ENCODE results near the gene LTBP4.

Gene LTBP4

GRCh38 chr19:40594255-40594654 lies 6.9 kb upstream of the LTBP4 start:
- H3K36me3 Mint-ChIP-seq (ENCODE audit: insufficient read depth), result peaks cover 12% of the 10 kb centered on the region
- peak overlapping the region; percentile 28 to 44 for H3K4me3 Mint-ChIP-seq
- no peak for DNase-seq
- peaks cover 21 to 27% of the 10 kb centered on the region in 2 donors for H3K4me1 Mint-ChIP-seq (ENCODE audit: low read depth in 2 of 2)
- no peak for ATAC-seq (replicated peaks)
- H3K9me3 Mint-ChIP-seq, result no peaks in the 10 kb centered on the region
- H3K27ac Mint-ChIP-seq, result peak overlapping the region; percentile 44 to 77
- peaks cover 8 to 31% of the 10 kb centered on the region in 2 donors for H3K27me3 Mint-ChIP-seq

GRCh38 chr19:40594657-40595091 lies 6.5 kb upstream of the LTBP4 start:
- no peak for ATAC-seq (replicated peaks)
- H3K9me3 Mint-ChIP-seq, result no peaks in the 10 kb centered on the region
- H3K27me3 Mint-ChIP-seq, result peaks cover 12 to 35% of the 10 kb centered on the region in 2 donors
- no peak for DNase-seq
- H3K27ac Mint-ChIP-seq, result peak overlapping the region; percentile 44 to 77
- peaks cover 23 to 26% of the 10 kb centered on the region in 2 donors for H3K4me1 Mint-ChIP-seq (ENCODE audit: low read depth in 2 of 2)
- H3K36me3 Mint-ChIP-seq (ENCODE audit: insufficient read depth), result peaks cover 9% of the 10 kb centered on the region
- H3K4me3 Mint-ChIP-seq, result peak overlapping the region; percentile 28 to 44

GRCh38 chr19:40596608-40597328 lies 4.4 kb upstream of the LTBP4 start:
- no peaks in the 10 kb centered on the region for H3K9me3 Mint-ChIP-seq
- H3K27me3 Mint-ChIP-seq, result peaks cover 25 to 55% of the 10 kb centered on the region in 2 donors
- peak overlapping the region in 1 of 2 donors; percentile 23 for H3K4me3 Mint-ChIP-seq
- peaks cover 32 to 33% of the 10 kb centered on the region in 2 donors for H3K4me1 Mint-ChIP-seq (ENCODE audit: low read depth in 2 of 2)
- H3K27ac Mint-ChIP-seq, result no peak overlapping the region
- no peak for ATAC-seq (replicated peaks)
- H3K36me3 Mint-ChIP-seq (ENCODE audit: insufficient read depth), result peaks cover 3% of the 10 kb centered on the region
- DNase-seq, result no peak

GRCh38 chr19:40597329-40597838 lies 3.8 kb upstream of the LTBP4 start:
- DNase-seq, result no peak
- peaks cover 35 to 37% of the 10 kb centered on the region in 2 donors for H3K4me1 Mint-ChIP-seq (ENCODE audit: low read depth in 2 of 2)
- H3K36me3 Mint-ChIP-seq (ENCODE audit: insufficient read depth), result peaks cover 3% of the 10 kb centered on the region
- ATAC-seq (replicated peaks), result no peak
- H3K4me3 Mint-ChIP-seq, result peak overlapping the region; percentile 27 to 43
- H3K27ac Mint-ChIP-seq, result no peak overlapping the region
- H3K9me3 Mint-ChIP-seq, result no peaks in the 10 kb centered on the region
- H3K27me3 Mint-ChIP-seq, result peaks cover 29 to 61% of the 10 kb centered on the region in 2 donors

- no peaks in the 10 kb centered on the region for H3K9me3 Mint-ChIP-seq
- H3K4me1 Mint-ChIP-seq (ENCODE audit: low read depth in 2 of 2), result peaks cover 42% of the 10 kb centered on the region in 2 donors
- H3K36me3 Mint-ChIP-seq (ENCODE audit: insufficient read depth), result peaks cover 3% of the 10 kb centered on the region
- peaks cover 29 to 68% of the 10 kb centered on the region in 2 donors for H3K27me3 Mint-ChIP-seq
- no peak overlapping the region for H3K27ac Mint-ChIP-seq
- ATAC-seq (replicated peaks) (peak; percentile 65), DNase-seq (peak; percentile 81 to 86 (median 84))
- no peak overlapping the region for H3K4me3 Mint-ChIP-seq
These were observed 2.9 kb upstream of the LTBP4 start for GRCh38 chr19:40598121-40598917.

- DNase-seq, result no peak
- H3K27ac Mint-ChIP-seq, result no peak overlapping the region
- peaks cover 7% of the 10 kb centered on the region for H3K36me3 Mint-ChIP-seq (ENCODE audit: insufficient read depth)
- peak overlapping the region in 1 of 2 donors; percentile 14 for H3K4me3 Mint-ChIP-seq
- peaks cover 29 to 68% of the 10 kb centered on the region in 2 donors for H3K27me3 Mint-ChIP-seq
- peaks cover 47 to 48% of the 10 kb centered on the region in 2 donors for H3K4me1 Mint-ChIP-seq (ENCODE audit: low read depth in 2 of 2)
- no peak for ATAC-seq (replicated peaks)
- H3K9me3 Mint-ChIP-seq, result no peaks in the 10 kb centered on the region
These were observed 2.3 kb upstream of the LTBP4 start for GRCh38 chr19:40598918-40599307.

- H3K4me3 Mint-ChIP-seq, result peak overlapping the region; percentile 14 to 47
- DNase-seq, result no peak
These were observed 1.8 kb upstream of the LTBP4 start for GRCh38 chr19:40599331-40599901.

GRCh38 chr19:40599902-40600569 lies 1.1 kb upstream of the LTBP4 start:
- DNase-seq, result no peak
- Mint-ChIP-seq H3K36me3 (ENCODE audit: insufficient read depth) (peaks cover 8% of the 10 kb centered on the region), H3K4me1 (ENCODE audit: low read depth in 2 of 2) (peaks cover 46% of the 10 kb centered on the region in 2 donors), H3K9me3 (no peaks in the 10 kb centered on the region), H3K4me3 (peak overlapping the region; percentile 58 to 64), H3K27me3 (peaks cover 29 to 61% of the 10 kb centered on the region in 2 donors), H3K27ac (no peak overlapping the region)
- ATAC-seq (replicated peaks), result no peak

More at GRCh38 chr19:40599331-40599901, 1.8 kb upstream of the LTBP4 start:
- no peak for ATAC-seq (replicated peaks)
- Mint-ChIP-seq H3K9me3 (no peaks in the 10 kb centered on the region), H3K27me3 (peaks cover 29 to 67% of the 10 kb centered on the region in 2 donors), H3K27ac (no peak overlapping the region), H3K4me1 (ENCODE audit: low read depth in 2 of 2) (peaks cover 47 to 49% of the 10 kb centered on the region in 2 donors), H3K36me3 (ENCODE audit: insufficient read depth) (peaks cover 8% of the 10 kb centered on the region)

GRCh38 chr19:40600570-40601133 lies 517 bp upstream of the LTBP4 start:
- Mint-ChIP-seq H3K36me3 (ENCODE audit: insufficient read depth) (peaks cover 13% of the 10 kb centered on the region), H3K27ac (peak overlapping the region in 1 of 2 donors; percentile 60), H3K4me3 (peak overlapping the region; percentile 58 to 64), H3K9me3 (no peaks in the 10 kb centered on the region), H3K4me1 (ENCODE audit: low read depth in 2 of 2) (peaks cover 49% of the 10 kb centered on the region in 2 donors), H3K27me3 (peaks cover 29 to 61% of the 10 kb centered on the region in 2 donors)
- no peak for ATAC-seq (replicated peaks)
- no peak for DNase-seq

- peaks cover 22 to 49% of the 10 kb centered on the region in 2 donors for H3K27me3 Mint-ChIP-seq
- peaks cover 14% of the 10 kb centered on the region for H3K36me3 Mint-ChIP-seq (ENCODE audit: insufficient read depth)
- ATAC-seq (replicated peaks) (no peak), DNase-seq (no peak)
- no peaks in the 10 kb centered on the region for H3K9me3 Mint-ChIP-seq
- H3K4me1 Mint-ChIP-seq (ENCODE audit: low read depth in 2 of 2), result peaks cover 56 to 57% of the 10 kb centered on the region in 2 donors
- peak overlapping the region in 1 of 2 donors; percentile 96 for H3K27ac Mint-ChIP-seq
- peak overlapping the region; percentile 85 to 89 for H3K4me3 Mint-ChIP-seq
These were observed 1.9 kb downstream of the LTBP4 start for GRCh38 chr19:40603071-40603388.

GRCh38 chr19:40603389-40604170 lies 2.4 kb downstream of the LTBP4 start:
- Mint-ChIP-seq H3K4me1 (ENCODE audit: low read depth in 2 of 2) (peaks cover 56 to 62% of the 10 kb centered on the region in 2 donors), H3K4me3 (peak overlapping the region; percentile 85 to 89), H3K36me3 (ENCODE audit: insufficient read depth) (peaks cover 14% of the 10 kb centered on the region), H3K27me3 (peaks cover 22 to 44% of the 10 kb centered on the region in 2 donors), H3K27ac (peak overlapping the region; percentile 79 to 96), H3K9me3 (no peaks in the 10 kb centered on the region)
- ATAC-seq (replicated peaks) (peak; percentile 65), DNase-seq (peak; percentile 97 to 99 (median 98))

- Mint-ChIP-seq H3K4me3 (peak overlapping the region; percentile 85 to 89), H3K4me1 (ENCODE audit: low read depth in 2 of 2) (peaks cover 59 to 65% of the 10 kb centered on the region in 2 donors), H3K27me3 (peaks cover 21 to 38% of the 10 kb centered on the region in 2 donors), H3K36me3 (ENCODE audit: insufficient read depth) (peaks cover 14% of the 10 kb centered on the region), H3K9me3 (no peaks in the 10 kb centered on the region), H3K27ac (peak overlapping the region; percentile 79 to 96)
- DNase-seq, result no peak
- ATAC-seq (replicated peaks), result no peak
These were observed 3.0 kb downstream of the LTBP4 start for GRCh38 chr19:40604171-40604646.

All from effector memory CD8-positive, alpha-beta T cell (primary cell).